ENCODE results near the gene VCL.

GRCh38 chr10:74088722-74089121, 90.8 kb downstream of the VCL start:
- TF ChIP-seq CTCF (IDR thresholded peaks at IDR 0.05): no peak
- no peak for TF ChIP-seq POLR2A (IDR thresholded peaks at IDR 0.05)
- TF ChIP-seq EP300 (IDR thresholded peaks at IDR 0.05): no peak
